HEK293T (cell line): ENCODE data around the gene ELF2.

Source experiments
- ARNT ChIP-seq: fragments of 450-650 bp; IDR thresholded peaks from 2 replicates; pipeline ENCODE4 v1.6.1; 2017; ENCODE audit warnings: mild to moderate bottlenecking
- ELF4 ChIP-seq: fragments of 450-650 bp; IDR thresholded peaks from 2 replicates; pipeline ENCODE4 v1.6.1; 2017; ENCODE audit warnings: antibody characterized with exemption

DNA sequence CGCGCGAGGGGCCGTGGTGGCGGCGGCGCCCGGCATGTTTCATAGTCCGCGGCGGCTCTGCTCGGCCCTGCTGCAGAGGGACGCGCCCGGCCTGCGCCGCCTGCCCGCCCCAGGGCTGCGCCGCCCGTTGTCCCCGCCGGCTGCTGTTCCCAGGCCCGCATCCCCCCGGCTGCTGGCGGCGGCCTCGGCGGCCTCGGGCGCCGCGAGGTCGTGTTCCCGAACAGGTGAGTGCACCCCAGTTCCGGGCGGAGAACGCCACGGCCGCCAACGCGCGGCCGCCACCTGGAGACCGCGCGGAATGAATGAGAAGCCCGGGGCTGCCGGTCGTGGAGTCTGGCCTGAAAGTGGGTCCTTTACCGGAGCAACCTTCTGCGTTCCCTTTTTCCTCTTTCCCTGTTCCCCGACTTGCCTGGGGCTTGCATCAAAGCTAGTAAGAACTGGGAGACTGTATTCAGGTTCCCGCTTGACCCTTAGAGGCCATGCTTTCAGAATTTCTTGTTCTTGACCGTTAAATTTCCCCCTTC, 161.0 kb downstream of the ELF2 start:
- TF ChIP-seq ARNT (no peak), ELF4 (no peak)
